C4-2B (cell line): Measurements from ENCODE around the gene POU2AF2.

Source experiments
- H3K27ac ChIP-seq: fragments of 450-650 bp; 2 replicates; pipeline ENCODE4 v1.5.1; 2017
- CTCF ChIP-seq: fragments of 450-650 bp; conservative IDR thresholded peaks from 2 replicates; pipeline ENCODE4 v1.5.1; 2017; ENCODE audit warnings: mild to moderate bottlenecking
- ZFX ChIP-seq: fragments of 450-650 bp; IDR thresholded peaks from 2 replicates; pipeline ENCODE4 v1.6.1; 2017

The POU2AF2 gene

DNA sequence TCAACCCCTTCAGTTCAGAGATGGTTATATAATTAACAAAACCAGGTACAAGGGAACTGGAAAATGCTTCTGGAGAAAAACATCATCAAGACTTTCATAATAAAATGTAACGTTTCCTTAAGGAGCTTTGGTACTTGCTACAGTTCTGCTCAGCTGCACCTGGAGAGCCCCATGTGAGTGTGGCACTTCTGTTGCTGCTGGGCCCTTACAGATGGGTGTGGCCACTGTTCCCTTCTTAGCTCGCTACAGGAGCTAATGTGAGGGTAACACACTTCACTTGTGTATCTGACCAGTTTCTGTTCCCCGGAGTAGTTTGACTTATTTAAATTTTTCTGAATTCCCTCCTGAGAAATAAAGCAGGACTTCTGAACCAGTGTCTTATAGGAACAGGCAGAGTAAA lies 56.8 kb downstream of the POU2AF2 start:
- H3K27ac ChIP-seq: peak overlapping the region; percentile 27; the same call in 1 of the 2 replicates
- no peak for TF ChIP-seq CTCF
- TF ChIP-seq ZFX: no peak

DNA sequence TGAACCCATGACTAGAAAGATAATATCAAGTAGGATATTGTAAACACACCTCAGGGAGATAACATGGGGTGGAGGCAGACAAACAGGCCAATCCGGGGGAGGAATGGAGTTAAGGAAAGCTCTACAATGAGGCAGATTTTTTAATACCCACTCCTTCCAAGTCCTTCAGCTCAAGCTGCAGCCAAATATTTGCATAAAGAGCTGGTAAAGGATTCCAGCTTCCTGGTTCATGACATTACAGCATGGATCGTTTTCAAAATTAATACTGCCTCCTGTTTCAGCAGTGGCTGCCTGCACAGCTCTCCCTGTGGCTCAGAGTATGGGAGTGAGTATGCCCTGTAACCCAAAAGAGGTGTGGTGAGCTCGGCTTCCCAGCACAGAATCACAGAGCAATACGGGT lies 57.9 kb downstream of the POU2AF2 start:
- TF ChIP-seq CTCF: no peak
- no peak for TF ChIP-seq ZFX
- H3K27ac ChIP-seq: no peak overlapping the region

DNA sequence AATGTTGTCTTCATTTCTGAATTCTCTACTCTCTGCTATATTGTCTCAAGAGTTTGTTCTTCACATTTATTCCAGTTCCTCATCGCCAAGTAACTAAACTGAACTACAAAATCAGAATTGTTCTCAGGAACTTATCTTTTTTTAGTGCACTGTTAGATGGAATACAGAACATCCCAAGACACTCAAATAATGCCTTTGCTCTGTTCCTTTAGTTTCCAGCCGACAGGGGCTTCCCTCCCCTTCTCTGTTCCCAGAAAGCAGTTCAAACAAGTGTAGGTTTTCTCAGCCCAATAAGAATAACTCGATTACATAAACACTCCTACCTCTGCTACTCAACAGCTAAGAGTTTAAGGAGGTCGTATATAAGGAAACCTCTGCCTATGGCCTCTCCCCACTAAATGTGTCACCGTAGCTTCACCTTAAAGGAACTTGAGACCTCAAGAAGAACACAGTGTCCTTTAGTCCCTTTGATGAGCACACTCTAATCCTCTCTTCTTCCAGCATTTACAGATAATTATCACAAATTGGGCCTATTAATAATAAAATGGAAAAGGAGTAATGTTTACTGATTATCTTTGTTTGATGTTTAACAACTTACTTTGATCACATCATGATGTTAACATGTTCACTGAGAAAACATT lies 59.8 kb downstream of the POU2AF2 start:
- peak overlapping the region; percentile 23; the same call in 1 of the 2 replicates for H3K27ac ChIP-seq
- TF ChIP-seq ZFX (no peak), CTCF (no peak)

- no peak for TF ChIP-seq ZFX
- peak; percentile 49 for TF ChIP-seq CTCF
- peak overlapping the region; percentile 26; the same call in 1 of the 2 replicates for H3K27ac ChIP-seq
These were observed 60.4 kb downstream of the POU2AF2 start for GRCh38 chr11:111305876-111306275.

- peak overlapping the region; percentile 26; the same call in 1 of the 2 replicates for H3K27ac ChIP-seq
- no peak for TF ChIP-seq ZFX
- TF ChIP-seq CTCF: no peak
These were observed 60.8 kb downstream of the POU2AF2 start for GRCh38 chr11:111306321-111306720.

DNA sequence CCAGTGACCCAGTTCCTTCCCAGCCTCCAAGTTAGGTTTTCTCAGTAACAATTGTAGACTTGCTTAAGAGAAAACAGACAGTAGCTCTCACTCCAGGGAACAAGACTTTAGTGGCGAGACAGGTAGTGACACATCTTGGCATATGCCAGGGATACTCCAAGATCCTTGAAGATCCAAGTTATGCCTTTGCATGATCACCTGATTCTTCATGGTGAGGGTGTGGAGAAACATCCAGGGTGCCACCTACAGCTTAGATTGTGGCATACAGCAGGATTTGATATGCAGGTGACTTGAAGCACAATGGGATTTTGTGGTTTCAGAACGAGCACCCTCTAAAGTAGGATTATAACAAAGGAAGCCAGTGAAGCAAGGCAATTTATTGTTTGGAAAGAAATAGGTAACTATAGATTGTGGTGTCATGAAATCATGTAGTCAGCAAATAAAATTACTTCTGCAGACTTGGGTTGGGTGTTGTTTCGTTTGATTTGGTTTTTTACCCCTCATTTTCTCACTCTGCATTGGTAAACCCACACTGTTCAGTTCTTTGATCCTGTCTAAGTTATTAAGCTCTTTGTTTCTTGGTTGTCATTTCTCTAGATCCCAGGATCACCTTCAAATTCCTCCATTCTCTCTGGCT lies 62.1 kb downstream of the POU2AF2 start:
- TF ChIP-seq CTCF (peak; percentile 27), ZFX (no peak)
- H3K27ac ChIP-seq: no peak overlapping the region; the same call in 1 of the 2 replicates

- no peak for TF ChIP-seq CTCF
- TF ChIP-seq ZFX: no peak
- no peak overlapping the region; the same call in 1 of the 2 replicates for H3K27ac ChIP-seq
These were observed 62.6 kb downstream of the POU2AF2 start for GRCh38 chr11:111308140-111308539.
